H9 (cell line): ENCODE results near the gene CERS1. TPM values are rescaled to one million over a fixed set of nuclear protein-coding genes. Genes with fewer than 3 reads are reported as not detected.
A peak's percentile ranks its signal among the peaks of the same experiment; 100 is the strongest.

Experiments used
- DNase-seq: peaks from one replicate; pipeline ENCODE4 v3.0.0-alpha.2; 2017
- H2AFZ ChIP-seq: one replicate; pipeline ENCODE4 v1.6.1; 2013; ENCODE audit warnings: mild to moderate bottlenecking, low read length, control low read depth, moderate library complexity
- H2AK5ac ChIP-seq: 2 replicates; pipeline ENCODE4 v1.6.1; 2013; ENCODE audit warnings: low read length, control low read depth, mixed read lengths; ENCODE audit not compliant: insufficient read length
- H2BK120ac ChIP-seq: one replicate; pipeline ENCODE4 v1.6.1; 2013; ENCODE audit warnings: low read depth, mild to moderate bottlenecking, low read length, control low read depth, inconsistent platforms; ENCODE audit not compliant: poor library complexity, severe bottlenecking
- H2BK12ac ChIP-seq: 2 replicates; pipeline ENCODE4 v1.6.1; 2013; ENCODE audit warnings: low read length, control low read depth, mixed read lengths, low read depth; ENCODE audit not compliant: insufficient read length
- H2BK15ac ChIP-seq: 2 replicates; pipeline ENCODE4 v1.6.1; 2013; ENCODE audit warnings: low read depth, low read length, control low read depth
- H2BK20ac ChIP-seq: one replicate; pipeline ENCODE4 v1.6.1; 2013; ENCODE audit warnings: low read depth, mild to moderate bottlenecking, low read length, control low read depth, inconsistent platforms; ENCODE audit not compliant: poor library complexity, severe bottlenecking
- H2BK5ac ChIP-seq: 2 replicates; pipeline ENCODE4 v1.6.1; 2013; ENCODE audit warnings: low read length, control low read depth, mixed read lengths; ENCODE audit not compliant: insufficient read length
- H3K14ac ChIP-seq: 2 replicates; pipeline ENCODE4 v1.6.1; 2013; ENCODE audit warnings: low read length, control low read depth; ENCODE audit not compliant: insufficient read depth
- H3K18ac ChIP-seq: 2 replicates; pipeline ENCODE4 v1.6.1; 2013; ENCODE audit warnings: low read depth, mild to moderate bottlenecking, mixed read lengths, low read length, control low read depth; ENCODE audit not compliant: insufficient read length
- H3K23ac ChIP-seq: 2 replicates; pipeline ENCODE4 v1.6.1; 2013; ENCODE audit warnings: low read length, control low read depth, mixed read lengths, low read depth; ENCODE audit not compliant: insufficient read length
- H3K23me2 ChIP-seq: 2 replicates; pipeline ENCODE4 v1.6.1; 2013; ENCODE audit warnings: low read depth, mild to moderate bottlenecking, mixed read lengths, low read length, control low read depth; ENCODE audit not compliant: insufficient read length, poor library complexity, severe bottlenecking
- H3K27ac ChIP-seq: 2 replicates; pipeline ENCODE4 v1.5.1; 2013; ENCODE audit warnings: low read length, control low read depth, mixed read lengths, low read depth; ENCODE audit not compliant: insufficient read length
- H3K27me3 ChIP-seq: 2 replicates; pipeline ENCODE4 v1.6.1; 2013; ENCODE audit warnings: low read length, control low read depth, inconsistent platforms; ENCODE audit not compliant: insufficient read depth
- H3K4ac ChIP-seq: 2 replicates; pipeline ENCODE4 v1.6.1; 2013; ENCODE audit warnings: low read depth, mild to moderate bottlenecking, control low read depth, inconsistent platforms, low read length, moderate library complexity
- H3K4me1 ChIP-seq: 2 replicates; pipeline ENCODE4 v1.6.1; 2013; ENCODE audit warnings: low read length, control low read depth, inconsistent platforms; ENCODE audit not compliant: insufficient read depth
- H3K4me2 ChIP-seq: 2 replicates; pipeline ENCODE4 v1.6.1; 2013; ENCODE audit warnings: low read length, control low read depth, mixed read lengths; ENCODE audit not compliant: insufficient read length, insufficient read depth
- H3K56ac ChIP-seq: 2 replicates; pipeline ENCODE4 v1.6.1; 2013; ENCODE audit warnings: low read depth, mild to moderate bottlenecking, mixed read lengths, low read length, control low read depth; ENCODE audit not compliant: insufficient read length
- H3K79me1 ChIP-seq: 2 replicates; pipeline ENCODE4 v1.6.1; 2013; ENCODE audit warnings: low read depth, mild to moderate bottlenecking, moderate library complexity, low read length, control low read depth, inconsistent platforms; ENCODE audit not compliant: insufficient read depth, poor library complexity, severe bottlenecking
- H3K79me2 ChIP-seq: 2 replicates; pipeline ENCODE4 v1.6.1; 2013; ENCODE audit warnings: low read length, control low read depth, inconsistent platforms; ENCODE audit not compliant: insufficient read depth
- H3K9ac ChIP-seq: 2 replicates; pipeline ENCODE4 v1.6.1; 2013; ENCODE audit warnings: low read length, control low read depth, mixed read lengths; ENCODE audit not compliant: insufficient read length; ENCODE audit errors: extremely low read depth
- H3K9me3 ChIP-seq: one replicate; pipeline ENCODE4 v1.6.1; 2013; ENCODE audit warnings: low read depth, low read length, inconsistent platforms; ENCODE audit not compliant: control insufficient read depth
- H3T11ph ChIP-seq: one replicate; pipeline ENCODE4 v1.6.1; 2013; ENCODE audit warnings: mild to moderate bottlenecking, low read length, control low read depth, inconsistent platforms
- H4K20me1 ChIP-seq: one replicate; pipeline ENCODE4 v1.6.1; 2013; ENCODE audit not compliant: control insufficient read depth, insufficient read length, insufficient read depth
- H4K5ac ChIP-seq: 2 replicates; pipeline ENCODE4 v1.6.1; 2013; ENCODE audit warnings: low read depth, mild to moderate bottlenecking, mixed read lengths, low read length, control low read depth; ENCODE audit not compliant: insufficient read length
- H4K8ac ChIP-seq: replicated peaks from 2 replicates; pipeline ENCODE4 v1.6.1; 2013; ENCODE audit warnings: low read length, control low read depth, mixed read lengths, low read depth; ENCODE audit not compliant: insufficient read length
- H4K91ac ChIP-seq: 2 replicates; pipeline ENCODE4 v1.6.1; 2013; ENCODE audit warnings: low read depth, mild to moderate bottlenecking, moderate library complexity, mixed read lengths, low read length, control low read depth; ENCODE audit not compliant: insufficient read length
- H3K27ac Mint-ChIP-seq, 3 experiments: 2 replicates in 2 of 3; 3 replicates in 1 of 3; pipeline ENCODE4 v1.8.0; 2020 to 2021; ENCODE audit warnings: mixed read lengths in 3 of 3, mild to moderate bottlenecking in 1 of 3, moderate library complexity in 1 of 3
- H3K27me3 Mint-ChIP-seq: 2 replicates; pipeline ENCODE4 v1.8.0; 2021; ENCODE audit warnings: low read depth, mild to moderate bottlenecking, moderate library complexity, mixed read lengths
- H3K36me3 Mint-ChIP-seq, 3 experiments: 2 replicates in 2 of 3; 3 replicates in 1 of 3; pipeline ENCODE4 v1.8.0; 2020 to 2021; ENCODE audit warnings: low read depth in 3 of 3, mixed read lengths in 3 of 3; ENCODE audit not compliant: insufficient read depth in 1 of 3
- H3K4me1 Mint-ChIP-seq, 2 experiments: 2 replicates each; pipeline ENCODE4 v1.8.0; 2020; ENCODE audit warnings: mixed read lengths in 2 of 2
- H3K4me3 Mint-ChIP-seq, 2 experiments: 2 replicates in 1 of 2; 3 replicates in 1 of 2; pipeline ENCODE4 v1.8.0; 2020 to 2021; ENCODE audit warnings: mild to moderate bottlenecking in 2 of 2, mixed read lengths in 2 of 2, moderate library complexity in 1 of 2
- H3K9me3 Mint-ChIP-seq, 2 experiments: 2 replicates in 1 of 2; 3 replicates in 1 of 2; pipeline ENCODE4 v1.8.0; 2020; ENCODE audit warnings: mild to moderate bottlenecking in 2 of 2, mixed read lengths in 2 of 2, moderate library complexity in 1 of 2
- CTCF ChIP-seq: fragments of 200-600 bp; sonication (generic); conservative IDR thresholded peaks from 3 replicates; pipeline ENCODE4 v1.8.0; 2021; ENCODE audit warnings: antibody characterized with exemption, mild to moderate bottlenecking
- WGBS: extraction: QIAGEN DNeasy Blood & Tissue Kit; methylation state at CpG from one replicate; pipeline ENCODE4 v1.1.7; 2013; ENCODE audit warnings: missing lambda C conversion rate, low lambda C conversion rate, mixed read lengths; ENCODE audit not compliant: insufficient read length; ENCODE audit errors: extremely low coverage; 5-methylcytosine and 5-hydroxymethylcytosine counted together
- total RNA-seq: library from RNA; stranded (reverse); gene quantifications from 2 replicates; pipeline ENCODE4 v1.2.1, GENCODE V29; 2021

Gene CERS1
- total RNA-seq, 1 experiment from 2014 or later = 19.3 TPM

GRCh38 chr19:18897094-18898029, 1.4 kb upstream of the CERS1 start:
- peaks cover 0 to 11% (median 5%) of the 10 kb centered on the region in 3 experiments; a peak in 5 of 7 replicates for H3K36me3 Mint-ChIP-seq
- H3K27me3 Mint-ChIP-seq = peaks cover 17% of the 10 kb centered on the region
- no peak overlapping the region for H3K9ac ChIP-seq
- DNase-seq = no peak
- no peak overlapping the region for H3K14ac ChIP-seq
- H2AFZ ChIP-seq = no peak overlapping the region
- H3K79me2 ChIP-seq = no peaks in the 10 kb centered on the region
- H3K9me3 Mint-ChIP-seq = no peaks in the 10 kb centered on the region
- H4K8ac ChIP-seq = no peak overlapping the region
- H2BK15ac ChIP-seq = no peak overlapping the region
- H3K23ac ChIP-seq = no peak overlapping the region
- H3K4me2 ChIP-seq = no peak overlapping the region
- H3K27ac ChIP-seq = no peak overlapping the region
- peak overlapping the region; percentile 72 to 87; a peak in 4 of 5 replicates for H3K4me3 Mint-ChIP-seq
- H3K27ac Mint-ChIP-seq = no peak overlapping the region; a peak in 1 of 7 replicates
- no peak overlapping the region for H2BK20ac ChIP-seq
- H3T11ph ChIP-seq = no peak overlapping the region
- no peaks in the 10 kb centered on the region for H4K20me1 ChIP-seq
- H2BK12ac ChIP-seq = no peak overlapping the region
- peaks cover 7% of the 10 kb centered on the region for H3K23me2 ChIP-seq
- H3K18ac ChIP-seq = no peak overlapping the region
- no peak overlapping the region for H2BK120ac ChIP-seq
- H4K5ac ChIP-seq = no peak overlapping the region
- H3K56ac ChIP-seq = no peak overlapping the region
- no peak overlapping the region for H2AK5ac ChIP-seq
- TF ChIP-seq CTCF = no peak
- no peaks in the 10 kb centered on the region for H3K4me1 ChIP-seq
- H2BK5ac ChIP-seq = no peak overlapping the region
- H3K4me1 Mint-ChIP-seq = peaks cover 0 to 10% of the 10 kb centered on the region in 2 experiments; a peak in 1 of 4 replicates
- H3K79me1 ChIP-seq = no peaks in the 10 kb centered on the region
- H3K9me3 ChIP-seq = no peaks in the 10 kb centered on the region
- H4K91ac ChIP-seq = no peak overlapping the region
- no peak overlapping the region for H3K4ac ChIP-seq
- H3K27me3 ChIP-seq = no peaks in the 10 kb centered on the region; the same call in 1 of the 2 replicates
- WGBS = no CpG with 5 or more reads among the region's 25 CpGs
